Prostate gland (tissue), 2 donors: Measurements from ENCODE around the gene ITGBL1. TPM values are rescaled to one million over a fixed set of nuclear protein-coding genes. Genes with fewer than 3 reads are reported as not detected.

ENCODE experiments used
- DNase-seq: peaks from one replicate; pipeline ENCODE4 v3.0.0-alpha.2; 2019; ENCODE audit warnings: low spot score
- H3K27ac ChIP-seq, 2 donors: fragments of 200-600 bp; sonication (generic); 2 replicates each; pipeline ENCODE4 v1.5.1; 2017 to 2019
- H3K27me3 ChIP-seq: fragments of 200-600 bp; sonication (generic); replicated peaks from 2 replicates; pipeline ENCODE4 v1.5.1; 2019; ENCODE audit not compliant: insufficient read depth
- H3K36me3 ChIP-seq, 2 donors: fragments of 200-600 bp; sonication (generic); 1 replicate in 1 of 2; 2 replicates in 1 of 2; pipeline versions ENCODE4 v1.5.1 to v1.8.1; 2017 to 2019
- H3K4me1 ChIP-seq: fragments of 200-600 bp; sonication (generic); replicated peaks from 2 replicates; pipeline ENCODE4 v1.5.1; 2019
- H3K4me3 ChIP-seq, 2 donors: fragments of 200-600 bp; sonication (generic); 2 replicates each; pipeline ENCODE4 v1.5.1; 2017 to 2019
- H3K9me3 ChIP-seq: fragments of 200-600 bp; sonication (generic); 2 replicates; pipeline ENCODE4 v1.5.1; 2017
- POLR2A ChIP-seq: fragments of 450-650 bp; IDR thresholded peaks from one replicate; pipeline ENCODE4 v1.6.1; 2016; ENCODE audit warnings: antibody characterized with exemption, mild to moderate bottlenecking
- POLR2AphosphoS5 ChIP-seq: sonication (generic); formaldehyde crosslinking; IDR thresholded peaks from one replicate; pipeline ENCODE4 v1.6.1; 2017; ENCODE audit warnings: antibody characterized with exemption
- WGBS: methylation state at CpG from one replicate; pipeline ENCODE4 v1.1.5; 2018; 5-methylcytosine and 5-hydroxymethylcytosine counted together
- intact Hi-C: fragments of 100-400 bp; cut with DNase I; formaldehyde crosslinking; loops from one replicate; pipeline ENCODE4 v1.14.2; 2022
- total RNA-seq, 2 donors: library from RNA; depleted of rRNA; stranded (reverse); fragments of >200 nt; gene quantifications; one replicate each; pipeline ENCODE4 v1.1.0, GENCODE V29; 2016
- TF ChIP-seq, protein P1 (sequence below), 4 experiments: fragments of 200-600 bp in 2 of 4; fragments of 450-650 bp in 2 of 4; sonication (generic) in 2 of 4; IDR thresholded peaks; 1 replicate in 3 of 4; 2 replicates in 1 of 4; pipeline ENCODE4 v1.5.1; 2016 to 2019; ENCODE audit warnings: antibody characterized with exemption in 4 of 4, mild to moderate bottlenecking in 2 of 4, moderate library complexity in 2 of 4

The ITGBL1 gene
- total RNA-seq, 2 donors from 2014 or later: 0.09 to 9.0 TPM

DNA sequence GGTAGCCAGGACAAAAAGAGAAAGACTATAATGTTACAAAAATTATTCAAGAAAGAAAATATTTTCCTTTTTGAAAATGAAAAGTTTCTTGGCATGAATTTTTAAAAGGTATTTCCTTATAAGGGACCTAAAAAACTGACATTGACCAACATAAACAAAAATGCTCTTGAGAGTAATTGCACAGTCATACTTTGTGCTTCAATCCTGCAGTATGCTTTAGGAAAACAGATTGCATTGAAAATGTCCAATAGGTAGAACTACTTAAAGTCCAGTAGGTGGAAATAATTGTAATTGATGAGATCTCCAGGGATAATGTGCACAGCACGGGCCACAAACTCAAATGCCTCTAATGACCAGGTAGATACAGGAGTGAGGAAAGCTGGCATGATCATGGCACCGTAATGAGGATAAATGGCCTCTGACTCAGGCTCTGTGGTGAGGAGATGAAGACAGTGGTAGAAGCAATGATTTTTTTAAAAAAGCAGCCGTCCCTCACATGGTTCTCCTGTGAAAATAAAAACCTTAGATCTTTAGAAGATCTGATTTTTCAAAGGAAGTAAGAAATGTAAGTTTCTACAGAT, 278.0 kb downstream of the ITGBL1 start:
- intact Hi-C loops: no loop called here
- no peaks in the 10 kb centered on the region for H3K27me3 ChIP-seq
- H3K36me3 ChIP-seq: no peaks in the 10 kb centered on the region
- no peak for DNase-seq
- whole genome bisulfite sequencing: 84% methylated on average over 3 of the region's 3 CpGs
- no peak overlapping the region for H3K27ac ChIP-seq
- H3K4me1 ChIP-seq: no peaks in the 10 kb centered on the region
- no peaks in the 10 kb centered on the region for H3K9me3 ChIP-seq
- TF ChIP-seq POLR2A (no peak), POLR2AphosphoS5 (no peak)
- TF ChIP-seq, protein P1, sequence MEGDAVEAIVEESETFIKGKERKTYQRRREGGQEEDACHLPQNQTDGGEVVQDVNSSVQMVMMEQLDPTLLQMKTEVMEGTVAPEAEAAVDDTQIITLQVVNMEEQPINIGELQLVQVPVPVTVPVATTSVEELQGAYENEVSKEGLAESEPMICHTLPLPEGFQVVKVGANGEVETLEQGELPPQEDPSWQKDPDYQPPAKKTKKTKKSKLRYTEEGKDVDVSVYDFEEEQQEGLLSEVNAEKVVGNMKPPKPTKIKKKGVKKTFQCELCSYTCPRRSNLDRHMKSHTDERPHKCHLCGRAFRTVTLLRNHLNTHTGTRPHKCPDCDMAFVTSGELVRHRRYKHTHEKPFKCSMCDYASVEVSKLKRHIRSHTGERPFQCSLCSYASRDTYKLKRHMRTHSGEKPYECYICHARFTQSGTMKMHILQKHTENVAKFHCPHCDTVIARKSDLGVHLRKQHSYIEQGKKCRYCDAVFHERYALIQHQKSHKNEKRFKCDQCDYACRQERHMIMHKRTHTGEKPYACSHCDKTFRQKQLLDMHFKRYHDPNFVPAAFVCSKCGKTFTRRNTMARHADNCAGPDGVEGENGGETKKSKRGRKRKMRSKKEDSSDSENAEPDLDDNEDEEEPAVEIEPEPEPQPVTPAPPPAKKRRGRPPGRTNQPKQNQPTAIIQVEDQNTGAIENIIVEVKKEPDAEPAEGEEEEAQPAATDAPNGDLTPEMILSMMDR (IDR thresholded peaks at IDR 0.05): no peak
- H3K4me3 ChIP-seq: no peak overlapping the region

DNA sequence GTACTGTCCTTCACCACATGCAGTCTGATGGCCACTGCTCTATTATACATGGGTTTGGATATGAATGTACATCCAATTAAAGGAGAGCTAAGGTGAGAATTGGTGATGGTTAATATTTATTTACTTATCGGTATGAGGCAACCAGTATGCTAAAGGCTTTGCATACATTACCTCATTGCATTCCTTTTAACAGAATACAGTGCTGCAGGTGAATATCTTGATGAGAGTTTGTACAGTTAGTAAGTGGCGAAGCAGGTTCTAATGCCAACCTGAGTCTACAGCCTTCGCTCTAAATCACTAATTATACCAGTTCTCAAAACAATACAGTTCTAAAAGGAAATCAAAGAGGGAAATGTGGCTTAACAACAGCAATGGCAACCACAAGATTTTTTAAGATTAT, 284.1 kb downstream of the ITGBL1 start:
- TF ChIP-seq POLR2AphosphoS5 (no peak), POLR2A (no peak)
- TF ChIP-seq, protein P1 (IDR thresholded peaks at IDR 0.05): no peak
- H3K36me3 ChIP-seq: no peaks in the 10 kb centered on the region
- no peaks in the 10 kb centered on the region for H3K9me3 ChIP-seq
- H3K27ac ChIP-seq: no peak overlapping the region
- no peaks in the 10 kb centered on the region for H3K4me1 ChIP-seq
- DNase-seq: no peak
- H3K4me3 ChIP-seq: no peak overlapping the region
- intact Hi-C loops: no loop called here
- 60% methylated on average over 3 of the region's 3 CpGs for WGBS
- H3K27me3 ChIP-seq: no peaks in the 10 kb centered on the region

DNA sequence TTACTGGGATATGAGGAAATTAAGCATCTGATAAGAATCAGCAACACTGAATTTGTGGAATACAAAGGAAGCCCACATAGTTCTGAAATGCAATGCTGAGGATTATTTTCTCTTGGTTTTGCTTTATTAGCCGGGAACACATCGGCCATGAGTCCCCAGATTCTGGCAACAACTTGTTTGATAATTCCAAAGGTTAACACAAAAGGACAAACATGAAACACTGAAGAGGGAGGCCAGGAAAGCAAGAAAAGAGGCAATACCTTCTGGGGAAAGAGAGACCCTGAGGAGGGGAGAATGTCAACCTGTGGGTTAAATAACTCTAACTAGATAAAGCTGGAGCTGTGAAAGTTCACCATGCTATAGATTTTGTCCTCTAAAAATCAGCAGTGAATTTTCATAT, 285.9 kb downstream of the ITGBL1 start:
- H3K9me3 ChIP-seq: no peaks in the 10 kb centered on the region
- H3K36me3 ChIP-seq: no peaks in the 10 kb centered on the region
- WGBS: 69% methylated on average over 2 of the region's 2 CpGs
- no peaks in the 10 kb centered on the region for H3K27me3 ChIP-seq
- H3K4me1 ChIP-seq: no peaks in the 10 kb centered on the region
- no peak overlapping the region for H3K4me3 ChIP-seq
- H3K27ac ChIP-seq: no peak overlapping the region
- no peak for DNase-seq
- TF ChIP-seq POLR2AphosphoS5: no peak
- TF ChIP-seq POLR2A: no peak
- TF ChIP-seq, protein P1 (IDR thresholded peaks at IDR 0.05): no peak
- intact Hi-C loops: no loop called here

DNA sequence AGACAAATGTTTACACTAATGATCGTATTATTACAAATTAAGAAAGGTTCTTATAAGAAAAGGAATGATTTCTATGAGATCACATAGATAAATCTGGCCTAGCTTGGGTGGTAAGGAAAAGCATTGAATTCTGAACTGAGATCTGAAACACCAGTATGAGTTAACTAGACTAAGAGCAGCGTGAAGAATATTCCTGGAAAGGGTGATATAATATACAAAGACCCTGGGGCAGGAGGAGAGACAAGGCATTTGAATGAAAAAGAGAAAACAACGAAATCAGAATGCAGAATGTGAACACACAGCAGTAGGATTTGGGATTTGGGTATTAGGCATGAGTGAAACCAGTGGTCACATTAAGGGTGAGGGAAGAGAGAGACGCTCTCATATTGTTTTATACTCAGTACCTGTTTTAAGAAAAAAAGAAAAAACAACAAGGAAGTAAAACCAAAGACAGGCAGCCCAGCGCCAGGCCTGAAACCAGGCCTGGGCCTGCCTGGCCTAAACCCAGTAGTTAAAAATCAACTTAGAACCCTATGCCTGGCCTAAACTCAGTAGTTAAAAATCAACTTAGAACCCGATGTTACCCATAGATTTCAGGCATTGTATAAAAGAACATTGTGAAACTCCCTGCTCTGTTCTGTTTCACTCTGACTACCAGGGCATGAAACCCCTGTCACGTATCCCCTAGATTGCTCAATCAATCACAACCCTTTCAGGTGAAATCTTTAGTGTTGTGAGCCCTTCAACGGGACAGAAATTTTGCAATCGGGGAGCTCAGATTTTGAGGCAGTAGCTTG, 287.1 kb downstream of the ITGBL1 start:
- no peaks in the 10 kb centered on the region for H3K4me1 ChIP-seq
- H3K27ac ChIP-seq: no peak overlapping the region
- TF ChIP-seq, protein P1 (IDR thresholded peaks at IDR 0.05): no peak
- no peak for TF ChIP-seq POLR2AphosphoS5
- no peak for TF ChIP-seq POLR2A
- no peaks in the 10 kb centered on the region for H3K27me3 ChIP-seq
- WGBS: 80% methylated on average over 9 of the region's 9 CpGs
- H3K36me3 ChIP-seq: no peaks in the 10 kb centered on the region
- no peak for DNase-seq
- H3K9me3 ChIP-seq: no peaks in the 10 kb centered on the region
- intact Hi-C loops: no loop called here
- H3K4me3 ChIP-seq: no peak overlapping the region

DNA sequence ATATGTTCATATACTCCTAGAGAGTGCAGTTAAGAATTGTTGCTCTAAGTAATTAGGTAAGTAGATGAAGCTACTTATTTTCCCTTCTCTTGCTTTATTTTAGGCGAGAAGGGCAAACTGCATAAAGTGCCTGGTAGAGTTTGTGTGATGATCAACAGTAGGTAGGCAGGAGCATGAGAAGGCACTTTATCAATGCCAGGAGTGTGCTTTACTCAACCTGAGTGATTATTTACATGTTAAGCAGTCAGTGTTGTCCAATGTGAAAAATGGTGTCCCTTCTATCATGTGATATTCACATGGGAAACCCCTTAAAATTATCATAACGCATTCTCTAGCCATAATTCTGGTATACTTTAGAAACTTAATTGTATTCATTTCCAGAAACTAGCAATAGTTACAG, 294.0 kb downstream of the ITGBL1 start:
- intact Hi-C loops: no loop called here
- no peak for DNase-seq
- Histone ChIP-seq H3K4me1 (no peaks in the 10 kb centered on the region), H3K27ac (no peak overlapping the region), H3K27me3 (no peaks in the 10 kb centered on the region), H3K36me3 (no peaks in the 10 kb centered on the region), H3K9me3 (no peaks in the 10 kb centered on the region), H3K4me3 (no peak overlapping the region)
- TF ChIP-seq, protein P1 (IDR thresholded peaks at IDR 0.05): no peak
- TF ChIP-seq POLR2A: no peak
- TF ChIP-seq POLR2AphosphoS5: no peak
- 87% methylated on average over 2 of the region's 2 CpGs for WGBS
